ENCODE measurements around the gene ABCB11.

The ABCB11 gene

GRCh38 chr2:169042856-169043255 is 11.7 kb upstream of the ABCB11 start:
- TF ChIP-seq CTCF (IDR thresholded peaks at IDR 0.05; ENCODE audit: insufficient read depth, low read length) (no peak), POLR2AphosphoS5 (IDR thresholded peaks at IDR 0.05; ENCODE audit: low read depth) (no peak), SPI1 (IDR thresholded peaks at IDR 0.05; ENCODE audit: borderline replicate concordance, low read depth) (no peak)
- no peak for DNase-seq (ENCODE audit: low read depth in 1 of 2, low spot score in 1 of 2)
- no peak overlapping the region for H3K4me3 ChIP-seq (replicated peaks; ENCODE audit: insufficient read depth, low read length)
- no peaks in the 10 kb centered on the region for H3K27me3 ChIP-seq (ENCODE audit: insufficient read depth, poor library complexity, severe bottlenecking)
- H3K27ac ChIP-seq (replicated peaks), result no peak overlapping the region

- H3K27ac ChIP-seq (replicated peaks), result no peak overlapping the region
- H3K4me3 ChIP-seq (replicated peaks; ENCODE audit: insufficient read depth, low read length), result no peak overlapping the region
- H3K27me3 ChIP-seq (ENCODE audit: insufficient read depth, poor library complexity, severe bottlenecking), result no peaks in the 10 kb centered on the region
- TF ChIP-seq CTCF (IDR thresholded peaks at IDR 0.05; ENCODE audit: insufficient read depth, low read length) (no peak), REST (IDR thresholded peaks at IDR 0.05; ENCODE audit: insufficient replicate concordance, low read depth) (no peak), POLR2AphosphoS5 (IDR thresholded peaks at IDR 0.05; ENCODE audit: low read depth) (no peak), SPI1 (IDR thresholded peaks at IDR 0.05; ENCODE audit: borderline replicate concordance, low read depth) (no peak), GABPA (IDR thresholded peaks at IDR 0.05; ENCODE audit: low read depth) (no peak)
- no peak for DNase-seq (ENCODE audit: low read depth in 1 of 2, low spot score in 1 of 2)
These were observed 10.5 kb upstream of the ABCB11 start for GRCh38 chr2:169041594-169041993.

- TF ChIP-seq POLR2AphosphoS5 (IDR thresholded peaks at IDR 0.05; ENCODE audit: low read depth) (no peak), SPI1 (IDR thresholded peaks at IDR 0.05; ENCODE audit: borderline replicate concordance, low read depth) (peak; percentile 98)
- H3K27me3 ChIP-seq (ENCODE audit: insufficient read depth, poor library complexity, severe bottlenecking), result no peaks in the 10 kb centered on the region
These were observed 8.6 kb upstream of the ABCB11 start for GRCh38 chr2:169039702-169040101.

GRCh38 chr2:169038338-169038757 is 7.2 kb upstream of the ABCB11 start:
- TF ChIP-seq REST (IDR thresholded peaks at IDR 0.05; ENCODE audit: insufficient replicate concordance, low read depth) (no peak), POLR2AphosphoS5 (IDR thresholded peaks at IDR 0.05; ENCODE audit: low read depth) (no peak), SPI1 (IDR thresholded peaks at IDR 0.05; ENCODE audit: borderline replicate concordance, low read depth) (peak; percentile 76), GABPA (IDR thresholded peaks at IDR 0.05; ENCODE audit: low read depth) (no peak)
- Histone ChIP-seq H3K27me3 (ENCODE audit: insufficient read depth, poor library complexity, severe bottlenecking) (no peaks in the 10 kb centered on the region), H3K27ac (replicated peaks) (no peak overlapping the region), H3K4me3 (replicated peaks; ENCODE audit: insufficient read depth, low read length) (no peak overlapping the region)
- peak; percentile 35 to 54 for DNase-seq (ENCODE audit: low read depth in 1 of 2, low spot score in 1 of 2)

More at GRCh38 chr2:169039702-169040101, 8.6 kb upstream of the ABCB11 start:
- no peak overlapping the region for H3K27ac ChIP-seq (replicated peaks)
- no peak for DNase-seq (ENCODE audit: low read depth in 1 of 2, low spot score in 1 of 2)
- no peak overlapping the region for H3K4me3 ChIP-seq (replicated peaks; ENCODE audit: insufficient read depth, low read length)
